ENCODE results near the gene DIPK1C.

DNA sequence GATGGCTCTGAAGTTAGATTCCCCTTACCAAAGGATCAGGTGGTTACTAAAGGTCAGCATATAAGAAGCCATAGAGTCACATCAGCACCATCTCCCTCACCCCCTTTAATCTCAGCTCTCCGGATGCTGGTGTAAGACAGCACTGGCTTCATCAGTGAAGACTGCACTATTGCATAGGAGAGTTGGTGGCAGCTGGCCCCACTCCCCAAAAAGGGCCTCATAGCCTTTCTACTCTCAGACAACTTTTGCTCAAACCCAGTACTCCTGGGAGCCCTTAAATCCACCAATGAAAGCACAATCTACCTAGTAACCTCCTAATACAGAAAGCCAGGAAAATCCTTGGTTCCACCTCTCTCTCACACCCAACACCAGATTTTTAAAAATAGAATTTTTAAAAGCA, 6.9 kb upstream of the DIPK1C start:
- TF ChIP-seq, protein P1, sequence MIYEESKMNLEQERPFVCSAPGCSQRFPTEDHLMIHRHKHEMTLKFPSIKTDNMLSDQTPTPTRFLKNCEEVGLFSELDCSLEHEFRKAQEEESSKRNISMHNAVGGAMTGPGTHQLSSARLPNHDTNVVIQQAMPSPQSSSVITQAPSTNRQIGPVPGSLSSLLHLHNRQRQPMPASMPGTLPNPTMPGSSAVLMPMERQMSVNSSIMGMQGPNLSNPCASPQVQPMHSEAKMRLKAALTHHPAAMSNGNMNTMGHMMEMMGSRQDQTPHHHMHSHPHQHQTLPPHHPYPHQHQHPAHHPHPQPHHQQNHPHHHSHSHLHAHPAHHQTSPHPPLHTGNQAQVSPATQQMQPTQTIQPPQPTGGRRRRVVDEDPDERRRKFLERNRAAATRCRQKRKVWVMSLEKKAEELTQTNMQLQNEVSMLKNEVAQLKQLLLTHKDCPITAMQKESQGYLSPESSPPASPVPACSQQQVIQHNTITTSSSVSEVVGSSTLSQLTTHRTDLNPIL (CRISPR knock-in tag; IDR thresholded peaks at IDR 0.05; ENCODE audit: low read depth), result no peak
- TF ChIP-seq ARNTL (CRISPR knock-in tag; IDR thresholded peaks at IDR 0.05; ENCODE audit: borderline replicate concordance, low read depth) (no peak), CSDC2 (CRISPR knock-in tag; IDR thresholded peaks at IDR 0.05) (no peak)
